Prostate gland (tissue), 2 donors: ENCODE results near the gene ARFGEF3.

ENCODE experiments used
- POLR2AphosphoS5 ChIP-seq: sonication (generic); formaldehyde crosslinking; IDR thresholded peaks from one replicate; pipeline ENCODE4 v1.6.1; 2017; ENCODE audit warnings: antibody characterized with exemption
- TF ChIP-seq, protein P1 (sequence below), 4 experiments: fragments of 200-600 bp in 2 of 4; fragments of 450-650 bp in 2 of 4; sonication (generic) in 2 of 4; IDR thresholded peaks; 1 replicate in 3 of 4; 2 replicates in 1 of 4; pipeline ENCODE4 v1.5.1; 2016 to 2019; ENCODE audit warnings: antibody characterized with exemption in 4 of 4, mild to moderate bottlenecking in 2 of 4, moderate library complexity in 2 of 4

DNA sequence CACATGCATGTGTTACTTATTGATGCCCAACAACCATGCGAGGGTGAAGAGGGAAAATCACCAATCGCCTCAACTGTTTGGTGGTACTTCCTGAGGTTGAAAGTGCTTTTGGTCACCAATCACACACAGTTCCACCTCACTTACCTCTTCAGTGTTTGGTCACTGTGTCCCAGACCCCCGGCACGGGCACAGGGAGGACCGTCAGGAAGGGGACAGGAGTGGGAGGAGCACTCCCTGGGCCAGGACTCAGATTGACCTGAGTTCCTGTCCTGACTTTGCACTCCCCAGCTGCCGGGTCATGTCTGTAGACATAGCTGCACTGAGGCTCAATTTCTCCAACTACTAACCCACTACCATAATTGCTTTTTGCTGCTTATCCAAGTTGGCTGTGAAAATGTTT is 130.7 kb downstream of the ARFGEF3 start:
- TF ChIP-seq, protein P1, sequence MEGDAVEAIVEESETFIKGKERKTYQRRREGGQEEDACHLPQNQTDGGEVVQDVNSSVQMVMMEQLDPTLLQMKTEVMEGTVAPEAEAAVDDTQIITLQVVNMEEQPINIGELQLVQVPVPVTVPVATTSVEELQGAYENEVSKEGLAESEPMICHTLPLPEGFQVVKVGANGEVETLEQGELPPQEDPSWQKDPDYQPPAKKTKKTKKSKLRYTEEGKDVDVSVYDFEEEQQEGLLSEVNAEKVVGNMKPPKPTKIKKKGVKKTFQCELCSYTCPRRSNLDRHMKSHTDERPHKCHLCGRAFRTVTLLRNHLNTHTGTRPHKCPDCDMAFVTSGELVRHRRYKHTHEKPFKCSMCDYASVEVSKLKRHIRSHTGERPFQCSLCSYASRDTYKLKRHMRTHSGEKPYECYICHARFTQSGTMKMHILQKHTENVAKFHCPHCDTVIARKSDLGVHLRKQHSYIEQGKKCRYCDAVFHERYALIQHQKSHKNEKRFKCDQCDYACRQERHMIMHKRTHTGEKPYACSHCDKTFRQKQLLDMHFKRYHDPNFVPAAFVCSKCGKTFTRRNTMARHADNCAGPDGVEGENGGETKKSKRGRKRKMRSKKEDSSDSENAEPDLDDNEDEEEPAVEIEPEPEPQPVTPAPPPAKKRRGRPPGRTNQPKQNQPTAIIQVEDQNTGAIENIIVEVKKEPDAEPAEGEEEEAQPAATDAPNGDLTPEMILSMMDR (IDR thresholded peaks at IDR 0.05): no peak
- no peak for TF ChIP-seq POLR2AphosphoS5
